Suppressor macrophage (primary cell): ENCODE measurements around the gene HPCAL1.
A peak's percentile ranks its signal among the peaks of the same experiment; 100 is the strongest.
"Not testable (repeated sequence)": the region's sequence is repeated elsewhere in the genome, so short reads cannot be mapped to it uniquely, and the experiment has no call there.

Experiments used
- DNase-seq, 4 experiments: peaks; one replicate each; pipeline ENCODE4 v3.0.0-alpha.2; 2020 to 2022

HPCAL1 gene

DNA sequence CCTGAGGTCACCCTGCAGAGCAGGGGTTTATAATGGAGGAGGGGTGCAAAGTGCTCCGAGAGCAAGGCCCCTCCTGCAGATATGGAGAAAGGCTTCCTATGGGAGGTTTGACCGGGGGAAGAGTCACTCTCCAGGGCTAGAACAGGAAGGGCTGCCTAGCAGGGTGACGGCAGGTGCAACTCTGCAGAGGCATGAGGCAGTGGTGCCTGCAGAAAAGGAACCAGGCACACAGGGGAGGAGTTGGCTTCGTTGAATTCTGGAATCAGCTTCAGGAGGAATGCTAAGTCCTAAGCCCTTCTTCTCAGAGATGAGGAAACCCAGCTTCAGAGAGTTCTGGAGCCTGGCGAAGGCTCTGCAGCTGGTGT is 17.5 kb upstream of the HPCAL1 start:
- DNase-seq = peak in 2 of 4 experiments; percentile 76 to 78

DNA sequence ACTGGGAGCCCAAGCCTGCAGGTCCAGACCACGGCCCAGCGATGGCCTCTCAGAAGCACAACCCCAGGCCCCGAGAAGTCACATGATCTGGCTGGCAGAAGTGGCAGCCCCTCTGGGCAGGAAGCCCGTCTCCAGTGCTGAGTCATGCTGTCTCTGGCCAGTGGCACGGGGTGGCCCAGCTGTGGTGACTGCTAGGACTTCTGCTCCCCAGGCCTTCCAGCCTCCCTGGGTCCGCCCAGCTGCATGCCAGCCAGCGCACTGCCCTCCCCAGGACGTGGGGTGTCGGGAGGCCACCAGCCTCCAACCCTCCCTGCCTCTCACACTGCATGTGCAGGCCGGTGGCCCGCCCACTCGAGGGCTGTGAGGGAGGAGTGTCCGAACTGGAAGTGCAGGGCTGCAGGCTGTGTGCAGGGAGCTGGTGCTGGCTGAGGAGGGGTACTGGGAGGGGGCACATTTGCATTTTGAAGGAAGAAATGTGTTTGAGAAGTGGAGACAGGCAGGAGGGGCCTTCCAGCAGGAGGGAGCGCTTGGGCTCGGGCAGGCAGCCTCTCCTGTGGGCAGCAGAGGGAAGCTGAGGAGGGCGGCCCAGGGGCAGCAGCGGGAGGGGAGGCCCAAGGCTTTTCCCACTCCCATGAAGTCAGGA is 17.0 kb upstream of the HPCAL1 start:
- peak; percentile 94 to 97 (median 96) for DNase-seq

DNA sequence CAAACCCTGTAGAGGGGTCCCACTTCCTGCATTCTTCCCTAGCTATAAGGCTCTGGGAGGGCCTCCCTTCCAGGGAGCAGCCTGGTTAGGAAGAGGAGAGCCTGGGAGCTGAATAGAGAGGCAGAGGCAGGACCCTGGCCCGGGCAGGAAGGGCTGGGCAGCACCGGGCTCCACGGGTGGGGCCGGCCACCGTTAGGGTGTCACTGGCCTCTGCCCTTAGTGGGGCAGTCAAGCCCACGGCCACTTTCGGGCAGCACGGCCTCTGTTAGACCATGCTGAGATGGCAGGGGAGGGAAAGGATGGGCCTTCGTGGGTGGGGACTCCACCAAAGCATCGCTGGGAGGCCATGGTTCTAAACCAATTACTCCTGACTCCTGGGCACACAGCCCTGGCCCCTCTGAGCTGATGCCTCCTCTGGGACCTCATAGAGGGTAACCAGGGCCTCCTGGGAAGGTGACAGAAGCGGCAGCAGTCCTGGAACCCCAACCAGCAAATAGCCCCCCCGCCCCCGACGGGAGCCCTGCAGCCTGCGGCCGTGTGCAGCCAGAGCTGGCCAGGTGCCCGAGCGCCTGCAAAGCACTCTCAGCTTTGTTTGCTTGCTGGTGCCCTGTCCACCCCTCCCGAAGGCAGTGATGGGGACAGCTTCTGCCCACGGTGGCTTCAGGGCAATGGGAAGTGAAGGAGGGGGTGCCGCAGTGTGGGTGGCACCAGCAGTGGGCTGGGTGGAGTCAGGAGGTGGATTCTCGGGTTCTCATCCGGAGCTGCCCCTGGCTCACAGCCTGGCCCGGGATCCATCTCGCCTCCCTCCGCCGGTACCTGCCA is 16.3 kb upstream of the HPCAL1 start:
- peak in 3 of 4 experiments; percentile 43 to 73 (median 61) for DNase-seq

DNA sequence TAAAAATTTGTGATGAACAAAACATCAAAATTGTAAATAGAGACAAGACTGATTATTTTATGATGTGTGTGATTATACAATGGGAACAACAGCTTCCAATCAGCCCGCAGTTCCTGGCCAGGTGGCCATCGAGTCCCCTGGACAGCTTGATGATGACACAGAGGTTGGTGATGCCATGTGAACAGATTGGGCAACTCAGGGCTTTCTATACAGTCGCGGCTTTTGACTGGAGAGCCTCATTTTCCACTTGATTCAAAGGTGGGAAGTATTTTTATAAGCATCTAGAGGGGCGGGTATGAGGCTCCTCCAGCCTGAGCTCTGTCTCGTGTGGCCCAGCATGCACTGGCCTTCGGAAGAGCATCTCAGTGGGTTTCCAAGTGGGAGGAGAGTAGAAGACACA is 14.9 kb upstream of the HPCAL1 start:
- peak in 3 of 4 experiments; percentile 39 to 54 (median 43) for DNase-seq

DNA sequence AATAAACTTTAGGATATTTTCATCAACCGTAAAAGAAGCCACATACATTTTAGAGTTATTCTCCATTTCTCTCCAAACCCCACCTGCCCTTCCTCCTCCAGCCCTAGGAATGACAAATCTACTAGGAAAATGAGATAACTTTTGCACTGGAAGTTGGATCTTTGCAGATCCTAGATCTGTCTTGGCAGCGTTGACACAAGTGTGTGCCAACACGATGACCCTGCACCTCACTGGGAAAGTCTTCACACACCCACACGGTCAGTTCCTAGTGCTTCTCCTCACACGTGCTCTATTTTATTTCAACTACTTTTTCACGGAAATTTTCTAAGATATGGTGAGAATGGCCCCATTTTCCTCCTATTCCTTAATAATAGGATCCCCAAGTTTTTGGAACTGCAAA is 14.1 kb upstream of the HPCAL1 start:
- DNase-seq = no peak

DNA sequence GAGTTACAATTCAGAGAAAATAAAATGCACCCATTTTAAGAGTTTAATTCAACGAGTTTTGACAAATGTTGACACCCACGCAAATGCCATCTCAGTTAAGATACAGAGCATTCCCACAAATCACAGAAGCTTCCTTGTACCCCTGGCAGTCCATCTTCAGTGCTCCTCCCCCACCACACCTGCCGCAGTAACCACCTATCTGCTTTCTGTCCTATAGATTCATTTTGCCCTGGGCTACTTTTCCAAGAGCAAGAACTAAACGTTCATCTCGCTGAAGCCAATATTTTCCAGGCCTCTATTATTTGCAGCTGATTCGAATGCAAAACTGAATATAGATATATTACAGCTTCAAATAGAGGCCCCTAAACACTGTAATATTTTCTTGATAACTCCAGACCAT is 13.4 kb upstream of the HPCAL1 start:
- no peak for DNase-seq

DNA sequence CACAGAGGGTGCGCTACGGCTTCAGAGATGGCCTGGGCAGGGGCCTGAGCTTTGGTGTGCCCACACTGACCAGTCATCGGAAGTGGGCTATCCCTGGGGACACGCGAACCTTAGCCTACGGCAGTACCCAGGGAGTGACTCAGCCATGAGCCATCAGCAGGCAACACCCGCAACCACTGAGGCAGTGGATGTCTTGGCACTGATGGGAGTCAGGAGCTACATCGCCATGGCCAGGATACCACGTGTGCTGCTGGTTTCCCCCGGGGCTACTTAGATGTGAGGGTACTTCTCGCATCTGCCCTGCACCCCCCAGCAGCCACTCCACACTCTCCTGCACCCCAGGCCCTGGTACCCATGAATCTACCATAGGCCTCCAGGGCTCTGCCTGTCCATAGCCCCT is 12.8 kb upstream of the HPCAL1 start:
- peak in 3 of 4 experiments; percentile 55 to 69 (median 66) for DNase-seq

DNA sequence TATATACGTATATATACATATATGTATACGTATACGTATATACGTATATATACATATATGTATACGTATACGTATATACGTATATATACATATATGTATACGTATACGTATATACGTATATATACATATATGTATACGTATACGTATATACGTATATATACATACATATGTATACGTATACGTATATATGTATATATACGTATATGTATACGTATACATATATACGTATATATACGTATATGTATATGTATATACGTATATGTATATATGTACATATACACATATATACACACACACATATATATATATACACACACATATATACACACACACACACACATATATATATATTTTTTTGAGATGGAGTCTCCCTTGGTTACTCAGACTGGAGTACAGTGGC is 11.3 kb upstream of the HPCAL1 start:
- DNase-seq = not testable (repeated sequence)

DNA sequence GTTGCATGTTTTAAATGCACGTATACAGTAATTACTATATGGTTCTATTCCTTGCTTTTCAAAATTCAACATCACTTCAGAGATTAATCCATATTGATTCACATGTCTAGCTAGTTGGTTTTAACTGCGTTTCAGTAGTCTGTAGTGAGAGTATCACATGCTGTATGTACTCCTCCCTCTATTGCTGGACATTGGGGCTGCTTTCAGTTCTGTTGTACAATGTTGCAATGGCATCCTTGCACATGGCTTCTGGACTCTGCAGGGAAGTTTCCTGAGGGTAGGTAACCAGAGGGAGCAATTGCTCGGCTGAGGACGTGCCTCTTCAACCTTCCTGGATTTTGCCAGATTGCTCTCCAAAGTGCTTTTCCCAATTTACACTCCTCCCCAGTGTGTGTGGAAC is 10.7 kb upstream of the HPCAL1 start:
- DNase-seq = peak in 1 of 4 experiments; percentile 41

DNA sequence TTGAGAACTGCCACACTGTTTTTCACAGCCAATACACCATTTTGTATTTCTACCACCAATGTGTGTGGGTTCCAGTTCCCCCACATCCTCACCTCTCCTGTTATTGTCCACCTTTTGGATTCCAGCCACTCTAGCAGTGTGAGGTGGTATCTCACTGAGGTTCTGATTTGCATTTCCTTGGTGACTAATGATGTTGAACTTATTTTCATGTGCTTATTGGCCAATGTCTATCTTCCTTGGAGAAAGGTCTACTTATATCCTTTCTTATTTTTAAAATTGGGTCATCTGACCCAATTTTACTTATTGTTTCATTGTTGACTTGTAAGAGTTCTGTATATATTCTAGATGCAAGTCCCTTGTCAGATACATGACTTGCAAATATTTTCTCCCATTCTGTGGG is 9.1 kb upstream of the HPCAL1 start:
- DNase-seq = no peak

DNA sequence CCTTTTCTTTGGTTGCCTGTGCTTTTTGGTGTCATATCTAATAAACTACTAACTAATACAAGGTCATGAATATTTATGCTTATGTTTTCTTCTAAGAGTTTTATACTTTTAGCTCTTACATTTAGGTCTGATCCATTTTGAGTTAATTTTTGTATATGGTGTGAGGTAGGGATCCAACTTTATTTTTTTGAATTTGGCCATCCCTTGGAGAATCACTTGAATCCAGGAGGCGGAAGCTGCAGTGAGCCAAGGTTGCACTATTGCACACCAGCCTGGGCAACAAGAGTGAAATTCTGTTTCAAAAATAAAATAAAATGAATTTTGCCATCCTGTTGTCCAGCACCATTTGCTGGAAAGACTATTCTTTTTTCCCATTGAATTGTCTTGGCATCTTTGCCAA is 8.6 kb upstream of the HPCAL1 start:
- no peak for DNase-seq

DNA sequence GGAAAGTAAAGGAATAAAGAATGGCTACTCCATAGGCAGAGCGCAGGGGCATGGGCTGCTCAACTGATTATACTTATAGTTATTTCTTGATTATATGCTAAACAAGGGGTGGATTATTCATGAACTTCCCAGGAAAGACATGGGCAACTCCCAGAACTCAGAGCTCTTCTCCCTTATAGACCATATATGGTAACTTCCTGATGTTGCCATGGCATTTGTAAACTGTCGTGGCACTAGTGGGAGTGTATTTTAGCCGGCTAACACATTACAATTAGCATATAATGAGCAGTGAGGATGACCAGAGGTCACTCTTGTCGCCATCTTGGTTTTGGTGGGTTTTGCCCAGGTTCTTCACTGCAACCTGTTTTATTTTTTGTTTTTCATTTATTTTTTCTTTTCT is 7.1 kb upstream of the HPCAL1 start:
- DNase-seq = peak in 2 of 4 experiments; percentile 44 to 46

DNA sequence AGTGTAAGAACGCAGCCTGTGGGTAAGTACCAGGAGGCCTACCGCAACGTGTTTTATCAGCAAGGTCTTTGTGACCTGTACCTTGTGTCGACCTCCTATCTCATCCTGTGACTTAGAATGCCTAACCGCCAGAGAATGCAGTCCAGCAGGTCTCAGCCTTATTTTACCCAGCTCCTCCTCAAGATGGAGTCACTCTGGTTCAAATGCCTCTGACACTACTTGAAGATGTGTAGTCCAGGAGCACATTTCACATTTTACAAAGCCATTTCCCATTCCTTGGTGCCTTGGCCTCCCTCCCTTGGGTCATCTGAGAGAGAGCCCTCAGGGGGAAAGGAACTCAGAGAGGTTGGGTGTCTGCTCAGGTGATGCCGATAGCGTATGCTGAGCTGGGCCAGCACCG is 6.6 kb upstream of the HPCAL1 start:
- no peak for DNase-seq

DNA sequence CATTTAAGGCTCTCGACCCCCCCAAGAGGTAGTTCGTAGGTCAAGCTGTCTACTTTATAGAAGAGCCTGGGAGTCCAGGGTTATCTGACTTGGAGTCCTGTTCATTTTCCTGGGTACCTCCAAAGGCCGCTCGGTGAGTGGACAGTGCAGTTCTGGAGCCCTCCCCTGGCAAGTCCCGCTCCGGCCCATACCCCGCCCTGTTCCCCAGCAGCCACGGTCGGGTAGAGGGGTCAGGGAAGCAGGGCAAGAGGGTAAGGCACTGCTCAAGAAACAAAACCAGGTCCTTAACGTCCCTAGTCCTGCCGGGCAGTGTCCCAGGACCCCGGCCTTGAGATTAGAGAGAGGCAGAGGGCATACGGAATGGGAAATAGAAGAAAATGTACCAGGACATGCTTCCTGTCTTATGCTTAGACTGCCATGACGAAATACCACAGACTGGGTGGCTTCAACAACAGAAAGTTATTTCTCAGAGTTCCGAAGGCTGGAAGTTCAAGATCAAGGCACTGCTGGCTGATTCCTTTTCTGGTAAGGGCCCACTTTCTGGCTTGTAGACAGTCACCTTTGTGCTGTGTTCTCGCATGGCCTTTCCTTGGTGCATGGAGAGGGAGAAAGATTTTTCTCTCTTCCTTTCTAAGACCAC is 5.4 kb upstream of the HPCAL1 start:
- peak; percentile 17 to 50 (median 36) for DNase-seq

DNA sequence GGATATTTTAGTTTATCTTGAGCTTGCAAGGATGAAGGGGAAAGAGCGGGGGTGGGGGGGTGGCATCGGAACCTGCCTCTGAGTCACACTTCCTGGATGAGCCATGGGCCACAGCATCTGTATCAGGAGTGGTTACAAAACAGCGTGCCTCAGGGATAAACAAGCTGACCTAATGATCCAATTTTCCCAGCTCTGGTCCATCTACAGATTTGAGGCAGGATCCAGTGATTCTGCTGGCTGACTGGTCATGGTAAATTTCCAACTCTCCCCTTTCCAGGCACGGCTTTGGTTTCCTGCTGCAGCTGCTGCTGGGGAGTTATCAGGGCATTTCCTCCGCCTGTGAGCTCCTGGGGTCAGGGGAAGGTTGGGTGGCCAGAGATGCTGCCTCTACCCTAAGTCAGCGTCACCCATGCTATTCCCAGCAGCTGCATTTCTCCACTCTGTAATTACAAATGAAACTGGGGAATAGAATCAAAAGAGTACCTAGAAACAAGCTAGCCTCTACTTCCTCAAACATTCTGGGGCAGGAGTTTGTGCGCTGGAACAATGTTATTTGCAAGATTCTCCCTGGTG is 4.7 kb upstream of the HPCAL1 start:
- DNase-seq = peak; percentile 69 to 87 (median 82)

DNA sequence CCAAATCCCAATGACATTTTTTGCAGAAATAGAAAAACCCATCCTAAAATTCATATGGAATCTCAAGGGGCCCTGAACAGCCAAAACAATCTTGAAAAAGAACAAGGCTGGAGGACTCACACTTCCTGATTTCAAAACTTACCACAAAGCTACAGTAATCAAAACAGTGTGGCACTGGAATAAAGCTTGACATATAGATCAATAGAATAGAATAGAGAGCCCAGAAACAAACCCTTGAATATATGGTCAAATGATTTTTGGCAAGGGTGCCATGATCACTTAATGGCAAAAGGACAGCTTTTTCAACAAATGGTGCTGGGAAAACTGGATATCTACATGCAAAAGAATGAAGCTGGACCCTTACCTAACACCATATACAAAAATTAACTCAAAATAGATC is 3.9 kb upstream of the HPCAL1 start:
- not testable (repeated sequence) for DNase-seq

DNA sequence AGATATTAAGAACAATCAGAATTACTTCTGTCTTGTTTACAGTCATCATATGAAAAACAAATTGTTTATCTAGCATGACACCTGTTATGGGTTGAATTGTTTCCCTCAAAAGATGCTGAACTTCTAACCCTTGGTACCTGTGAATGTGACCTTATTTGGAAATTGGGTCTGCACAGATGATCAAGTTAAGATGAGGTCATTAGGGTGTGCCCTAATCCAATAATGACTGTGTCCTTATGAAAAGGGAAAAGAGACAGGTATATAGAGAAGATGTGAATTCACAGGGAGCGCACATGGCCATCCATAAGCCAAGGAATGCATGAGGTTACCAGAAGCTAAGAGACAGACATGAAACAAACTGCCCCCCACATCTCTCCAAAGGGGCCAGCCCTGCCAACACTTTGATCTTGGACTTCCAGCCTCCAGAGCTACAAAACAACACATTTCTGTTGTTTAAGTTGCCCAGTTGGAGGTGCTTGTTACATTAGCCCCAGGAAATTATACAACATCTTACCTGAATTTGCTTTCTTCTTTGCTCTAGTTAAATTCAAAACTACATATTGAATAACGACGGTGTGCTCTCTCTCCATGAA is 2.3 kb upstream of the HPCAL1 start:
- DNase-seq = no peak

DNA sequence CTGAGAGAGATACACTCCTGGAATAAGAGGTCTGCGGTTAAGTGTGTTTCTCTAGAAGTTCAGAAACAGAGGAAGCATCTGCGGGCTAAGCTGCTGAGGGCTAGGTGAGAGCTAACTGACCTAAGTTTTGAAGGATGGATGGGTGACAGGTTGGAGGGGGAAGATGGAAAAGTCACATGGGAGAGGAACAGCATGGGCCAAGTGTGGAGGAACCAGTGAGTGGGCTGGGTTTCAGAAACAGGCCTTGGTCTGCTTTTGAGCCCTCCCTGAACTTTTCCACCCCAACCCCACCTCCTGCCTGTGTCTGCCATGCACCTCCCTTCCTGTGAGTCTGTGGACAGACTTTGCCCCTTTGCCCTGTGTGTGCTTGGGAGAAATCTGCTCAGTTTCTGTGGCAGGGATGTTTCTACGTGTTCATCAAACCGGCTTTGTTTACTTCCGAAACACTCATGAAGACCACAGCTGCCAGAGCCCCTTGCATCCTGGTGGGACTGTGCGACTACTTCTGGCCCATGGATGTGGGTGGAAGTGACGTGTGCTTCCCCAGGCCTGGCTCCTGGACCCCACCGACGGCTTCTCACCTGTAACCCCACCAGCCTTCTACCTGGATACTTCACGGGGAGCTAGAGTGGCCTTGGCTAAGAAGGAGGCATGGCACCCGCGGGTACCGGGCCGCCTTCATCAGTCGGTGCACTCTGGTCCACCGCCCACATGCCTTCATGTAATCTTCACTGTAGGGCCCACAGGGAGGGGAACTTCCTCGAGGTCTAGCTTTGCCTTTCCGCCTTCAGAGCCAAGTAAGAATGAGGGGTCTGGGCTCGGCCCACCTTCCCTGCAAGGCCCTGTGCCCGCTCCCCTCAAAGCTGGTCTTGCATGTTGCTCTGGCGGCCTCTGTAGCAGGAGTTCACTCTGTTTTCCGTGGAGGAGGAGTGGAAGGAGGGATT is 1.4 kb upstream of the HPCAL1 start:
- peak; percentile 28 to 72 (median 64) for DNase-seq

DNA sequence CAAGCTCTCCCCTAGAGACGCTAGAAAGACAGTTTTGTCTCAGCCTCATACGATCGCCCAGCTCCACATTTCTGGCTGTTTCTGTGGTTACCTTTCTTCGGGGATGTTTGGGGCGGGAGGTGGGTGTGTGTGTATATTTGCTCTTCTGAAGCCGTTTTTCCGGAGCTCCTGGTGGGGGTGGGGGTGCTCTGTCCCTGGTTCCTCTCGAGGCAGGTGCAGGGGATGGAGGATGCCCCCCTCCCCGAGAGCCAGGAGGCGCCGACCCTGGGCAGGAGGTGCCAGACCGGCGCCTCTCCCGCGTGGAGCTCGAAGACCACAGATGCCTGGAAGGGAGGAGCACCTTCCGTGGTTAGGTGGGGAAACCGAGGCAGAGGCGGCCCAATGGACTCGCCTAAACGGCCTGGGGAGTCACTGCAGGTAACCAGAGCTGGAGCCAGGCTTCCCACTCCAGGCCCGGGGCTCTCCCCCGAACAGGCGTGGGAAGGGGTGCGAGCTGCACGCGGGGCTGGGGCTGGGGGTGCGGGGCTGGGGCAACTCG is 694 bp upstream of the HPCAL1 start:
- DNase-seq = peak in 2 of 4 experiments; percentile 22 to 30

DNA sequence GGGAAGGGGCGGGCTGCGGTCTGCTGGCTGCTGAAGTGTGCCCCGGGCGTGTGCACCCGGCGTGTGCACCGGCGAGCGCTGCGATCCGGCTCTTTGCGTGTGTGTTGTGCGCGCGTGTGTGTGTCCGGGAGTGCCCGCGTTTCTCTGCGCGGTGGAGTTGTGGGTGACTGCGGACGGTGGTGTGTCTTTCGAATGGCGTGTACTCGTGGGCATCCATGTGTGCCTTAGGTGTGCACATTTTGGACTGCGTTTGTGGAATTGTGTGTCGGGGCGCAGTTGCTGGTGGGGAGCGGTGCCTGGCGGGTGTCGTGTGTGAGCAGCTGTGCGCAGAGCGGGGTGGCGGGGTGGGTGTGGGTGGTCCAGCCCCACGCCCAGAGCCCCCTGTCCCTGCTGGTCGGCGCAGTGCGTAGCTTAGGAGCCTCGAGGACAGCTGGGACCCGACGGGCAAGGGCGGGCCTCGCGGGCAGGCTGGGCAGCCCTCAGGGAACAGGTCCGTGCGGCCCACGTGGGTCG is 533 bp downstream of the HPCAL1 start:
- DNase-seq = peak in 1 of 4 experiments; percentile 84
